ENCODE results near the gene WRAP53. TPM values are rescaled to one million over a fixed set of nuclear protein-coding genes. Genes with fewer than 3 reads are reported as not detected.

The WRAP53 gene
- polyA plus RNA-seq, 1 donor (not counting 4 experiments of a cell fraction or from before 2014, with no cell fraction given), result 8.2 TPM

DNA sequence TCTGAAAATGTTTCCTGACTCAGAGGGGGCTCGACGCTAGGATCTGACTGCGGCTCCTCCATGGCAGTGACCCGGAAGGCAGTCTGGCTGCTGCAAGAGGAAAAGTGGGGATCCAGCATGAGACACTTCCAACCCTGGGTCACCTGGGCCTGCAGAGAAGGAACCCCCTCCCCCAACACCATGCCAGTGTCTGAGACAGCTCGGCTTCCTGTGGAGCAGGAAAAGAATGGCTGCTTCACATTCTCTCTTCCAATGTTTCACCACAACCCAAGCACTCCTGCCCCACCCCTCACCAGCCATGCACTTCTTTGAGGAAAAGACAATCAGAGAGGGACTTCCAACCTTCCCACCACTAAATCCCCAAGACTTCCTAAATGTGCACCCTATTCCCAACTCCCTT lies 11.7 kb upstream of the WRAP53 start:
- Histone ChIP-seq H3K27ac (ENCODE audit: control insufficient read depth, insufficient read depth, low read length) (no peak overlapping the region), H2AFZ (ENCODE audit: control insufficient read depth, low read length) (no peak overlapping the region), H3K9me3 (ENCODE audit: control insufficient read depth, low read depth, low read length) (peaks cover 3% of the 10 kb centered on the region), H3K27me3 (ENCODE audit: control insufficient read depth, extremely low read depth, insufficient read depth, low read length) (no peaks in the 10 kb centered on the region), H3K4me1 (ENCODE audit: control insufficient read depth, extremely low read depth, insufficient read depth, low read length) (no peaks in the 10 kb centered on the region), H3K9me1 (ENCODE audit: control insufficient read depth, extremely low read depth, insufficient read depth, low read length) (no peaks in the 10 kb centered on the region), H3K36me3 (ENCODE audit: control insufficient read depth in 2 of 2, extremely low read depth in 1 of 2, insufficient read depth in 2 of 2, low read length in 2 of 2) (peaks cover 16 to 17% of the 10 kb centered on the region in 2 experiments), H3K4me2 (ENCODE audit: control insufficient read depth, extremely low read depth, insufficient read depth, low read depth, low read length) (no peak overlapping the region), H3K4me3 (ENCODE audit: control insufficient read depth in 2 of 3, extremely low read depth in 1 of 3, insufficient read depth in 2 of 3, low read depth in 1 of 3, low read length in 3 of 3) (no peak overlapping the region), H3K79me2 (ENCODE audit: control insufficient read depth, insufficient read depth, low read length) (peaks cover 3% of the 10 kb centered on the region), H3K9ac (ENCODE audit: control insufficient read depth, extremely low read depth, insufficient read depth, low read length) (no peak overlapping the region), H4K20me1 (ENCODE audit: control insufficient read depth, extremely low read depth, insufficient read depth, low read length) (no peaks in the 10 kb centered on the region)
- TF ChIP-seq EZH2 (IDR thresholded peaks at IDR 0.05; ENCODE audit: low read length), result no peak
- TF ChIP-seq, protein P1, sequence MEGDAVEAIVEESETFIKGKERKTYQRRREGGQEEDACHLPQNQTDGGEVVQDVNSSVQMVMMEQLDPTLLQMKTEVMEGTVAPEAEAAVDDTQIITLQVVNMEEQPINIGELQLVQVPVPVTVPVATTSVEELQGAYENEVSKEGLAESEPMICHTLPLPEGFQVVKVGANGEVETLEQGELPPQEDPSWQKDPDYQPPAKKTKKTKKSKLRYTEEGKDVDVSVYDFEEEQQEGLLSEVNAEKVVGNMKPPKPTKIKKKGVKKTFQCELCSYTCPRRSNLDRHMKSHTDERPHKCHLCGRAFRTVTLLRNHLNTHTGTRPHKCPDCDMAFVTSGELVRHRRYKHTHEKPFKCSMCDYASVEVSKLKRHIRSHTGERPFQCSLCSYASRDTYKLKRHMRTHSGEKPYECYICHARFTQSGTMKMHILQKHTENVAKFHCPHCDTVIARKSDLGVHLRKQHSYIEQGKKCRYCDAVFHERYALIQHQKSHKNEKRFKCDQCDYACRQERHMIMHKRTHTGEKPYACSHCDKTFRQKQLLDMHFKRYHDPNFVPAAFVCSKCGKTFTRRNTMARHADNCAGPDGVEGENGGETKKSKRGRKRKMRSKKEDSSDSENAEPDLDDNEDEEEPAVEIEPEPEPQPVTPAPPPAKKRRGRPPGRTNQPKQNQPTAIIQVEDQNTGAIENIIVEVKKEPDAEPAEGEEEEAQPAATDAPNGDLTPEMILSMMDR (optimal IDR thresholded peaks at IDR 0.05 in 1 of 3, IDR thresholded peaks at IDR 0.05 in 1 of 3, conservative IDR thresholded peaks at IDR 0.05 in 1 of 3; ENCODE audit: extremely low read depth in 1 of 3, insufficient read depth in 2 of 3, low read length in 3 of 3), result no peak
- dilution Hi-C loops (cut with MboI; ENCODE audit: extremely low pct_ligation_motif_present, low sequenced_read_pairs), result no loop called here
- FAIRE-seq (no peak), DNase-seq (ENCODE audit: low read depth, low spot score) (no peak)

DNA sequence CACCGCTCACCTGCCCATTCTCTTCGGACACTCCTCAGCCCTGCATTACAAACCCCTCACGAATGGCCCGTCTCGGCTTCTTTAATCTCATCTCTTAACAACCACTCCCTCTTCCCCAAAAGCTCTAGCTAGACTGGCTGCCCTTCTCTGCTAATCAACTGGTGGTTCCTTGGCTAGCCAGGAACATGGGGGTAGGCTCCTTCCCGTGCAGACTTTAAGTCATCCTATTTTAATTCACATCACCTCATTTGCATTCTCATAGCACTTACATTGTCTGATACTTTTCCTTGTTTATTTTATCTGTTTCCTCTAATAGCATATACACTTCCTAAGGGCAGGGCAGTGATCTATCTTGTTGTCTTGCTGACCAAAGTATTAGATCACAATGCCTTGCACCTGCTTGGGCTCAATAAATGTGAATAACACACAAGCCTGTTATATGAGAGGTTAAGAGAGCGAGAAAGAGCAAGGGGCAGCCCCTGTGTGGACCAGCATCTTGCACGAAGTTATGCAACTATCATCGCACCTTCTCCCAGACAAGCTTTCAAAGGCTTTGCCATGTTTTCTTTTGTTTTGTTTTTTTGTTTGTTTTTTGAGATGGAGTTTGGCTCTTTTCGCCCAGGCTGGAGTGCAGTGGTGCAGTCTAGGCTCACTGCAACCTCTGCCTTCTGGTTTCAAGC lies 10.7 kb upstream of the WRAP53 start:
- dilution Hi-C loops (cut with MboI; ENCODE audit: extremely low pct_ligation_motif_present, low sequenced_read_pairs), result no loop called here
- no peak overlapping the region for H3K4me2 ChIP-seq (ENCODE audit: control insufficient read depth, extremely low read depth, insufficient read depth, low read depth, low read length)
- H3K9me3 ChIP-seq (ENCODE audit: control insufficient read depth, low read depth, low read length), result peaks cover 3% of the 10 kb centered on the region
- no peak overlapping the region for H3K9ac ChIP-seq (ENCODE audit: control insufficient read depth, extremely low read depth, insufficient read depth, low read length)
- no peaks in the 10 kb centered on the region for H3K9me1 ChIP-seq (ENCODE audit: control insufficient read depth, extremely low read depth, insufficient read depth, low read length)
- H3K27me3 ChIP-seq (ENCODE audit: control insufficient read depth, extremely low read depth, insufficient read depth, low read length), result no peaks in the 10 kb centered on the region
- no peak overlapping the region for H3K27ac ChIP-seq (ENCODE audit: control insufficient read depth, insufficient read depth, low read length)
- H3K36me3 ChIP-seq (ENCODE audit: control insufficient read depth in 2 of 2, extremely low read depth in 1 of 2, insufficient read depth in 2 of 2, low read length in 2 of 2), result peaks cover 14 to 16% of the 10 kb centered on the region in 2 experiments
- H2AFZ ChIP-seq (ENCODE audit: control insufficient read depth, low read length), result no peak overlapping the region
- TF ChIP-seq EZH2 (IDR thresholded peaks at IDR 0.05; ENCODE audit: low read length), result no peak
- TF ChIP-seq, protein P1 (optimal IDR thresholded peaks at IDR 0.05 in 1 of 3, IDR thresholded peaks at IDR 0.05 in 1 of 3, conservative IDR thresholded peaks at IDR 0.05 in 1 of 3; ENCODE audit: extremely low read depth in 1 of 3, insufficient read depth in 2 of 3, low read length in 3 of 3), result no peak
- peaks cover 7% of the 10 kb centered on the region for H3K79me2 ChIP-seq (ENCODE audit: control insufficient read depth, insufficient read depth, low read length)
- no peak for DNase-seq (ENCODE audit: low read depth, low spot score)
- H4K20me1 ChIP-seq (ENCODE audit: control insufficient read depth, extremely low read depth, insufficient read depth, low read length), result no peaks in the 10 kb centered on the region
- FAIRE-seq, result no peak
- H3K4me3 ChIP-seq (ENCODE audit: control insufficient read depth in 2 of 3, extremely low read depth in 1 of 3, insufficient read depth in 2 of 3, low read depth in 1 of 3, low read length in 3 of 3), result no peak overlapping the region
- no peaks in the 10 kb centered on the region for H3K4me1 ChIP-seq (ENCODE audit: control insufficient read depth, extremely low read depth, insufficient read depth, low read length)
